Hematopoietic multipotent progenitor cell treated with erythropoietin and hydrocortisone succinate and interleukin-3 and kit ligand, for 15 days (in vitro differentiated cells): ENCODE measurements around the gene CCNO.

Experiments
- DNase-seq: peaks from one replicate; pipeline ENCODE4 v3.0.0-alpha.2; 2015; ENCODE audit warnings: low spot score

The CCNO gene

DNA sequence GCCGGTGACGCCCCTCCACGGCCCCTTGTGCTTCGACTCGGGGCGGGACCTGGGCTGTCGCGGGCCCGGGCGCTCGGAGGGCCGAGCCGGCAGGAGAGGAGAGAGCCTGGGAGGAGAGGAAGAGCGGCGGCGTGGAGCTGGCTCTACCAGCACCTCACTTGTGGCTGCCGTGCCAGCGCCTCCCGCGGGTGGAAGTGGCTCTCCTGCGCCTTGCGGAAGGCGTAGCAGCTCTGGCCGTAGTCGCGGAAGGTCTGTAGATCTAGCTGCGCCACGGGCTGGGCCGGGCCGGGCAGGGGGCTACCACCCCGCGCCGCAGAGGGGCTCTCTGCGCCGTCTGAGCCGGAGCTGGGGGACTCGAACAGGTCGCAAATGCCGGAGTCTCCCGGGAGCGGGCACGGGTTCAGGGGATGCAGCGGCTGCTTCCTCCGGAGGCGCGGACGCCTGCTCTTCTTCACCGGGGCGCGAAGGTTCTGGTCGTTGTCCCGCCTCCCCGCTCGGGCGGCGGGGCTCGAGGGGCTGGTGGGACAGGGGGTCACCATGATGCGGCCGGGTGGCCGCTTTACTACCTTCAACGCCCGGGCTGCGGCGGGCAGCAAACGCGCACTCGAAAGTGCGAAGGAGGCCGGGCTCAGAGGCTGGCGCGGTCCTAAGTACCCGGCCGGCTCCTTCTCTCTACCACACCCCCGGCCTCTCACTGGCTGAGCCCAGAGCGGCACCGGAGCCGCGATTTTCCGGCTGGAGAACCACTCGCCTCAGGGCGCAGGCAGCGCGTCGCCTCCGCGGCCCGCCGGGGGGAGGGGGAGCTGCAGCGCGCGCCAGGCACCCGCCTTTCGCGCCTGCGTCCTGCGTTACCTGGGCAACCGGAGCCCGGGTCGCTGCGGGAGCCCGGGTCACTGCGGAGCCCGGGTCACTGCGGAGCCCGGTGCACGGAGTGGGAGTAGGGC, at the start of gene CCNO:
Gene CCNO (minus strand): TSS at position 624 of the 944 bp plus-strand sequence. CDS start 85 bp downstream, at position 539.
- no peak for DNase-seq

- DNase-seq: no peak
These were observed 45.4 kb upstream of the CCNO start for GRCh38 chr5:55278778-55279177.

DNA sequence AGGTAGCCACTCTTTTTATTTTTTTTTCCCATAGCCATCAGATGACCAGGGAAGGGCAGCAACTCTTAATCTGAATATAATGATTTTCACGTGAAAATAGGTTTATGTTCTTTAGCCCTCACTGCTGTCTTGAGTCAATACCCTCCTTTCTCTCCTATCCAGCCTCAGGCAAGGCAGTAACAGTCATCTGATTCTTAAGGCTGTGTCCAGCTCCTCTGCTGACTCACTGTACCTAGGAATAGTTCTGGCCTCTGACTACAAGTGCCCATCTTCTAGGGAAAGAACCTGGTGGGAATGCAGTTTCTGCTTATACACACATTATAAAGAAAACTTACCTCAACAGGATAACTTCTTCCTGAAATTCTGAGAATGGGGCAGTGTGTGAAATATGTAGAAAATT, 43.4 kb upstream of the CCNO start:
- DNase-seq: no peak

DNA sequence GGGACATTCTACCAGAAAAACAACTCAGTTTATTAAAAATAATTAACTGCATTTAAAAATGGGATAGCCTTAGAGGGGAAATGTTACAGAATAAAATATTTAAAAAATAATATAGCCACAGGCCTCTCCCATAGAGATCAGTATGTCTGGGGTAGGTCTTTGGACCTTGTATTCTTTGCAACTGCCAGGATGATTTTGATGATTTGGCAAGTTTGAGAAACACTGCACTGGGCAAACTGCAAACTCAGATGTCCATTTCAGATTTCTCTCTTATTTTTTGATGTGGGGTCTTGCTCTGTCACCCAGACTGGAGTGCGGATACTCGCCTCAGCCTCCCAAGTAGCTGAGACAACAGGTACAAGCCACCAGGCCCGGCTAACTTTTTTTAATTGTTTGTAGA, 24.9 kb upstream of the CCNO start:
- DNase-seq: no peak

- DNase-seq: no peak
These were observed 21.4 kb upstream of the CCNO start for GRCh38 chr5:55254802-55255201.

DNA sequence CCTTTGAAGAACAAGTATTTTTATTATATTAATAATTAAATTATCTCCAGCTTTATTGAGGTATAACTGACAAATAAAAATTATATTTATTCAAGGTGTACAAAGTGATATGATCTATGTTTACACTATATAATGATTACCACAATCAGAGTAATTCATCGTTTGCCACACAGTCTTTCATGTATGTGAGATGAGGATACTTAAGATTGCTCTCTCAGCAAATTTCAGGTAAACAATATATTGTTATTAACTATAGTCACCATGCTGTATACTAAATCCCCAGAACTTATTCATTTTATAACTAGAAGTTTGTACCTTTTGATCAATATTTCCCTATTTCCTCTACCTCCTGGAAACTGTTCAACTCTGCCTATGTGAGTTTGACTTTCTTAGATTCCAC, 16.7 kb upstream of the CCNO start:
- DNase-seq: no peak

DNA sequence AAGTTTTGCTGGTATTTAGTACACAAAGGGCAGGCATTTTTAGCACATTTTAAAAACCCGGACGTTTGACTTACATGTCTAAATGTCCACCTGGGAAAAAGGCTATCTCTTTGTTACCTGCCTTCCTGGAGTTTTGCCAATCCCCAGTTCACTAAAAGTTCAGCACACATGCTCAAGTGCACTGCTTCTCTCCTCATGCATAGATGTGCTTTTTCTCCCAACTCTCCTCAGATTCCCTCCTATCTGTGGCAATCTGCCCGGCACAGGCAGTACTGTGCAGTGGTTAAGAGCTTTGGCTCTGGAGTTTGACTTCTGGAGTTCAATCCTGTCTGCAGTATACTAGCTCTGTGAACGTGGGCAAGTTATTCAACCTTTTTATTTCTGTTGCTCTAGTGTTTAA, 8.3 kb upstream of the CCNO start:
- DNase-seq: no peak

DNA sequence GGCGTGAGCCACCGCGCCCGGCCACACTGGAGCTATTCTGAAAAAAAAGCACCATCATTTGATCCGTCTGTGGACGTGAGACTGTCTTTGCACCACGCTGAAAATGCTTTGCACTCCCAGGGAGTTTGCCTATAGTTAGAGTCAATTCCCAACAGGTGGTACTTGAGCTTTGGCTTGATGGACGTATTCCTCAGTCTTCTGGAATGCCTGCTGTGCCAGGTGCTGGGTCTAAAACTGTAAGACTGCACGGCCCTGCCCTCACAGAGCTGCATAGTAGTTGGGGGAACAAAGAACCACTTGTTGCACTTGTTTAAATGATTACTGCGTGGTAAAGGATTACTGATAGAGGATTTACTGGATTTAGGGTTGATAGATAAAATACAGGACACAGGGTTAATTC, 3.4 kb upstream of the CCNO start:
- DNase-seq: no peak

- DNase-seq: no peak
These were observed 803 bp upstream of the CCNO start for GRCh38 chr5:55234121-55234700.

DNA sequence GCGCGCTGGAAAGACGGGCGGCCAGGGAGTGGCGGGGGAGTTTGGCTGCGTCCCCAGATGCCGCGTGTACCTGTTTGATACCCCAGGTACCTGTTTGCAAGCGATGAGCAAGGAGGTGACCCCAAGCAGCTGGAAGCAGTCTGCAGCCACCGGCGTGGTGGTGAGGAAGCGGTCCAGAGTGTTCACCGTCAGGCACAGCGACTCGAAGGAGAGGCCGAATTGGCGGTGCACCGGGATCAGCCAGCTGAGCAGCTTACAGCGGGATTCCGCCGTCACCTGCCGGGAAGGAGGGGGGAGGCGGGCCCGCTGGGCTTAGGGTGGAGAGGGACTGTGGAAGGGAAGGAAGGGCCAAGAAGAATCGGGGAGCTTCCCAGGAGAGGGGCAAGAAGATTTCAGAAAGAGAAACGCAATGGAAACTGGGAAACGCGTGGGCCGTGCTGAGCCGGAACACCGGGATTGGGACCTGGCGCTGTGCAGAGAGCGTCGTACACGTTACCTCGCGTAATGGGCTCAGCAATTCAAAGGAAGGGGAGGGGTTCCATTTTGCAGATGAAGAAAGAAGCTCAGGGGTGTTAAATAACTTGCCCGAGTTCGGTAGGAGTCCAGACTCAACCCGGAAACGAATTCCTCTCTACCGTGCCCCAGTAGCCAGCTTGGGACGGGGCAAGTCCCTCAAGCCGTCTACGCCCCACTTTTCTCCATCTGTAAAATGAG, 980 bp downstream of the CCNO start:
- no peak for DNase-seq

DNA sequence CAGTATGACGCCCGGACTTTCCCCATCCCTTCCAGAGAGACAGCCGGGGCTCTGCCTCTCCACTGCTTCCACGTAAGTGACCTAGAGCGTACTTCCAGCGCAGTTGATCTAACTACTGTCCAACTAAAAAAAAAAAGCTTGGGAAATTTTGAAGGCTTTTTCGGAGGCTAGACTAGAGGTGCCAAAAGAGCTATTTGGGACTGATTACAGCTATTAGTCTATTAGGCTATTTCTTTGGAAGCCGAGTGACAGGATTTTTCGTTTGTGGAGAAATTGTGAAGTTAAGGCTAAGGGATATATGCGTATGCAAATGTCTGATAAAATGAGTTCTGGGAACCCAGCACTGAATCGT, 1.5 kb downstream of the CCNO start:
- no peak for DNase-seq

- DNase-seq: no peak
These were observed 2.1 kb downstream of the CCNO start for GRCh38 chr5:55231029-55231918.

DNA sequence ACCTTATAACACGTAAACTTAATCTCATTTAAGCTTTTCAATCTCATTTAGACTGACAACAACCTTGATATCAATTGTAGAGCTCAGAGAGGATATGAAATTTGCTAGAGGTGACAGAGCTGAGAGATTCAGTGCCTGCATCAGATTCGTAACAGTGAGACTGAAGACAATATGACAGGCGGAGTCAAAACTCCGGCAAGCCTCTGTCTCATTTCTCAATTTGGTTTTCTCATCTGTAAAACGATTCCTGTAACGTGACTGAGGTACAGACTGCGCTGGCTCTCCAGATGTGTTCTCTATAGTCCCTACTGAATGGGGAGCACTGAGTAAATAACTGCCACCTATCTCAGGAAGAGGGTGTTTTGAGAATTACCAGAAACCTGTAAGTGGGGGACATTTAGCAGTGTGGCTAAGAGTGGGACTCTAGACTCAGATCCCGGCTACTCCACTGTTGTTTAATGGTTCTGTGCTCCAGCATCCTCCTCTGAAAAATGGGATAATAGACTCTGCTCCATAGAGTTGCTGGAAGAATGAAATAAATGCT, 3.2 kb downstream of the CCNO start:
- no peak for DNase-seq

DNA sequence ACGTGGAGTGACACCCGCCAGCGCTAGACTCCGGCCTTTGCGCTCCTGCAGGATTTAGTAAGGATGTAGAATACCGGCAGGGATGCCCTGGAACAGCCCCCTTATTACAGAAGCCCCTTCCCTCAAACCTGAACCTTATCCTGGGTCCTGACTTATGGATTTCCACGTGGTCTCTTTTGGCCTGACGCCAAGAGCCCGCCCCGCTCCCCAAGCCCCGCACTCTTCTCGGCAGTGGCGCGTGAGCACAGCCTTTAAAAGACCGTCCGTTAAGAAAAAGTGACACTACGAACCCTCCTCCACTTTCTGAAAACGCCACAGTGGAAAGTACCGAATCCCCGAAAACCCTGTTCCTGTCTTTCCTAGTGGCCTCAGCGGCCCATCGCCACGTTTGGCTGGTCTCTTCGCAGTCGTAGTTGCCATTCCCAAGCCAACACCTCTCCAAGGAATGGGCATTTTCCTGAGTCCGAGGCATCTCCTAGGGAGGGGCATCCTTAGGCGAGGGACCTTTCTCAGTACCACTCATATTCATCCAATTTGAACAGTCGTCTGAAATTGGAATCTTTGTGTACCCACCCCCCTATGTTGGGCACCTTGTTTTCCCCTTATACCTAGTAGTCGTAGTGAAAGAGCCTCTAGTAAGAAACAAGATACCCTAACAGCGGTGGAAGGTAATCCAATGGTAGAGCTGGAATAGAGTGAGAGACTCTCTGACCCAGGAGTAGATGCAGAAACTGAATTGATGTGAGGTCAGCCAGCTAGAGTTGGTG, 5.6 kb downstream of the CCNO start:
- no peak for DNase-seq

GRCh38 chr5:55226934-55227663, 6.3 kb downstream of the CCNO start, which contains the start of gene MCIDAS:
Gene MCIDAS (minus strand): TSS chr5:55227315. CDS start chr5:55227138, 177 bp downstream.
- DNase-seq: no peak

DNA sequence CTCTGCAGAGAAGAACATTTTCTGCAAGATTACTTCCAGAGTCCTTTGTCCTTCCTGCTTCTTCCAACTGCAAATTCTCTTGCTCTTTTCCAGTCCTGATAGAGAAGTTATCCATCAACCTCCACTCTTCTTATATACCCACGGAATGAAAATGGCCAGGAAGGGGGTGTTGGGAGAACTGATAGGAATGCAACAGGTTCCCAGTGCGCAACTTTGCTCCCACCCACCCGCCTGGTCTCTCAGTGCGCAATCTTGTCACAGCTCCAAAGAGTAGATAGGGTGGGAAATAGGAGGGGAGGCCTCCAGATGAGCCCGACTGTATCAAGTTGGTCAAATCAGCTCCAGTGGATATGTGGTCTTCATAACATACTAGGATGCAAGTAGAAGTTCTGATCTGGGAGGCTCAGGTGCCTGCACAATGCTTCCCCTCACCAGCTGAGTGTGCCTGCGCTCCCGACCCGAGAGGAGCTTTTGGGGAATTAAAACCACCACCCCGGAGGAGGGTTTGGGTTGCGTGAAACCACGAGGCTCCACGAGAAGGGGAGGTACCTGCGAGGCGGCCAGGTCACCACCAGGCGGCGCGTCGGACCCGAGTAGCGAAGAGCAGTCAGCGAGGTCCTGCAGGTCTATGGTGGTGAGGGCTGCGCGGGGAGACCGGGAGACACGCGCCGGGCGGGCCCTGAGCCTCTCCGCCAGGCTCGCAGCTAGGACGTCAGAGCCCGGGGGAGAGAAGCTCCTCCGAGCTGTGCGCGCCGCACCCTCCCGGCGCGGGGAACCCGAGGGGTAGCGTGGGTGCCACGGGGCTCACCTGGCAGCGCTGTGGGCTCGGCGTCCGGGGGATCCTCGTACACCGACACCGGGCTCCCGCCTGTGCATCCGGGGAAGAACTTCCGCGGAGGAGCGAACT, 7.1 kb downstream of the CCNO start:
- peak; percentile 12 for DNase-seq

DNA sequence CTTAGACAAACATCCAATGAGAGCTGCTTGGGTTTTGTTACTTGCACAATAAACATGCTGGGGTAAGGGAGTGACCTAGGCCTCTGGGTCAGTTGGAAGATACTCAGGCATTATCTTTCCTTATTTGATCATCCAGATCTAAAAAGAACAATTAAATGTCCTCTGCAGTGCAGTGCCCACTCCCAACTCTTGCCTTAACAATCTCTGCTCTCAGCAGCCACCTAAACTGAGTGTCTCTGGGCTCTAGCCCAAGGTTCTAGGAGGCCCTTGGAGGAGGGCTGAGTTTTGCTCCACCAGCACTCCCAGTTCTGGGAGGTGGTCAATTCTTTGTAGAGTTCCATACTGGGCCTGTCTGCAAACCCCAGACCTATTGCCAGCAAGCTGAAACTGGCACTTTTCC, 8.1 kb downstream of the CCNO start:
- no peak for DNase-seq

- no peak for DNase-seq
These were observed 9.6 kb downstream of the CCNO start for GRCh38 chr5:55223812-55224240.
